ENCODE results near the gene BNC2. TPM values are rescaled to one million over a fixed set of nuclear protein-coding genes. Genes with fewer than 3 reads are reported as not detected.

BNC2 gene
- total RNA-seq, 1 experiment from 2014 or later: 43.6 TPM

- H3K36me3 Mint-ChIP-seq (ENCODE audit: insufficient read depth in 1 of 3, low read depth in 3 of 3): no peaks in the 10 kb centered on the region; a peak in 1 of 7 replicates
- Histone ChIP-seq H3K56ac (ENCODE audit: insufficient read length, low read depth, low read length) (no peak overlapping the region), H3K14ac (ENCODE audit: insufficient read depth, low read length) (no peak overlapping the region), H4K20me1 (ENCODE audit: control insufficient read depth, insufficient read depth, insufficient read length) (no peaks in the 10 kb centered on the region), H3K9ac (ENCODE audit: extremely low read depth, insufficient read length, low read length) (no peak overlapping the region), H3K23me2 (ENCODE audit: insufficient read length, low read depth, low read length, poor library complexity, severe bottlenecking) (peaks cover 14% of the 10 kb centered on the region), H3K23ac (ENCODE audit: insufficient read length, low read depth, low read length) (no peak overlapping the region), H4K91ac (ENCODE audit: insufficient read length, low read depth, low read length) (no peak overlapping the region), H2BK120ac (ENCODE audit: low read depth, low read length, poor library complexity, severe bottlenecking) (no peak overlapping the region), H3K18ac (ENCODE audit: insufficient read length, low read depth, low read length) (no peak overlapping the region), H2BK20ac (ENCODE audit: low read depth, low read length, poor library complexity, severe bottlenecking) (no peak overlapping the region), H3K79me2 (ENCODE audit: insufficient read depth, low read length) (peaks cover 6% of the 10 kb centered on the region; the same call in 1 of the 2 replicates), H3K79me1 (ENCODE audit: insufficient read depth, low read depth, low read length, poor library complexity, severe bottlenecking) (no peaks in the 10 kb centered on the region), H3K27ac (ENCODE audit: insufficient read length, low read depth, low read length) (no peak overlapping the region), H3K9me3 (ENCODE audit: control insufficient read depth, low read depth, low read length) (no peaks in the 10 kb centered on the region), H3K4me1 (ENCODE audit: insufficient read depth, low read length) (peaks cover 12% of the 10 kb centered on the region; the same call in 1 of the 2 replicates), H3T11ph (ENCODE audit: low read length) (no peak overlapping the region), H3K27me3 (ENCODE audit: insufficient read depth, low read length) (no peaks in the 10 kb centered on the region), H3K4me2 (ENCODE audit: insufficient read depth, insufficient read length, low read length) (peak overlapping the region; percentile 48), H4K8ac (replicated peaks; ENCODE audit: insufficient read length, low read depth, low read length) (no peak overlapping the region), H3K4ac (ENCODE audit: low read depth, low read length) (no peak overlapping the region), H2AFZ (ENCODE audit: low read length) (no peak overlapping the region), H2BK12ac (ENCODE audit: insufficient read length, low read depth, low read length) (no peak overlapping the region), H2AK5ac (ENCODE audit: insufficient read length, low read length) (no peak overlapping the region), H2BK5ac (ENCODE audit: insufficient read length, low read length) (no peak overlapping the region), H4K5ac (ENCODE audit: insufficient read length, low read depth, low read length) (no peak overlapping the region), H2BK15ac (ENCODE audit: low read depth, low read length) (no peak overlapping the region)
- no peaks in the 10 kb centered on the region for H3K9me3 Mint-ChIP-seq
- WGBS (ENCODE audit: extremely low coverage, insufficient read length, low lambda C conversion rate): no CpG with 5 or more reads among the region's 5 CpGs
- H3K4me3 Mint-ChIP-seq: peak overlapping the region; percentile 30 to 67
- H3K4me1 Mint-ChIP-seq: peaks cover 89 to 91% of the 10 kb centered on the region in 2 experiments
- H3K27me3 Mint-ChIP-seq (ENCODE audit: low read depth): no peaks in the 10 kb centered on the region
- peak overlapping the region; percentile 12 to 91 (median 87); a peak in 4 of 7 replicates for H3K27ac Mint-ChIP-seq
- no peak for DNase-seq
- TF ChIP-seq CTCF (conservative IDR thresholded peaks at IDR 0.05): no peak
These were observed 140.3 kb downstream of the BNC2 start for GRCh38 chr9:16730162-16730561.

Measured in H9 (cell line).